Measurements from ENCODE around the gene RAC3. TPM values are rescaled to one million over a fixed set of nuclear protein-coding genes. Genes with fewer than 3 reads are reported as not detected.

Gene RAC3
- 46.6 and 47.7 TPM in 2 replicates for total RNA-seq

GRCh38 chr17:82031303-82031884 lies at the start of gene RAC3:
Gene RAC3, plus strand, starts transcription at chr17:82031678. Its CDS starts 84 bp downstream, at chr17:82031762.

DNA sequence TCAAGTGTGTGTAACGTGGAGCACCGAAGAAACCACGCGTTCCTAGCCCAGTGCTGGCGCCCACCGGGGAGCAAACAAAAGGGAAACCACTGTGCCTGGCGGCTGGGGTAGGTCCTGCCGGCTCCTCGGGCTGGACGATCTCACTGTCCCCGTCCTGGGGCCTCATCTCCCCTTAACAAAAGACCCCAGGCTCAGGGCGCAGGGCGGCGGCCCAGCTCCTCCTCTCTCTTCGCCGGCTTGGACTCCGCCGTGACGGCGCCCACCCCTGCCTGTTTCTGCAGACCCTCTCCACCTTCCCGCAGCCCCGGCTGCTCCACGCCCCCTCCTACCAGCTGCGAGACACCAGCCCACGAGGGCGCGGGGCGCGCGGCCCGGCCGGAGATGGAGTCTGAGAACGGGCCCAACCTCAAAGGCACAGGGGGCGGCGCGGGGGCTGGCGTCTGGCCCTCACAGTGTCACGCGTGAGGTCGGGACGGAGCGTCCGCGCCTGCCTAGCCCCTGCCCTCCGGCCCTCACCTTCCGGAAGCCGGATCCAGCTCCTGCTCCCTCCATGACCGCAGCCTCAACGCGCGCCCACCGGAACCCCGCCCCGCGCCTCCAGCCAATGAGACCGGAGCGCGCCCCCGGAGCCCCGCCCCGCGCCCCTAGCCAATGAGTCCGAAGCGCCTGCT lies 9.0 kb upstream of the RAC3 start, which contains the start of gene CENPX:
Gene CENPX, minus strand, starts transcription at position 569 of the 671 bp plus-strand sequence. Its CDS starts 17 bp downstream, at position 552.

GRCh38 chr17:82022981-82023446 lies 8.5 kb upstream of the RAC3 start, which contains the start of gene LRRC45:
Gene LRRC45, plus strand, starts transcription at chr17:82023305. Its CDS starts 339 bp downstream, at chr17:82023644.

DNA sequence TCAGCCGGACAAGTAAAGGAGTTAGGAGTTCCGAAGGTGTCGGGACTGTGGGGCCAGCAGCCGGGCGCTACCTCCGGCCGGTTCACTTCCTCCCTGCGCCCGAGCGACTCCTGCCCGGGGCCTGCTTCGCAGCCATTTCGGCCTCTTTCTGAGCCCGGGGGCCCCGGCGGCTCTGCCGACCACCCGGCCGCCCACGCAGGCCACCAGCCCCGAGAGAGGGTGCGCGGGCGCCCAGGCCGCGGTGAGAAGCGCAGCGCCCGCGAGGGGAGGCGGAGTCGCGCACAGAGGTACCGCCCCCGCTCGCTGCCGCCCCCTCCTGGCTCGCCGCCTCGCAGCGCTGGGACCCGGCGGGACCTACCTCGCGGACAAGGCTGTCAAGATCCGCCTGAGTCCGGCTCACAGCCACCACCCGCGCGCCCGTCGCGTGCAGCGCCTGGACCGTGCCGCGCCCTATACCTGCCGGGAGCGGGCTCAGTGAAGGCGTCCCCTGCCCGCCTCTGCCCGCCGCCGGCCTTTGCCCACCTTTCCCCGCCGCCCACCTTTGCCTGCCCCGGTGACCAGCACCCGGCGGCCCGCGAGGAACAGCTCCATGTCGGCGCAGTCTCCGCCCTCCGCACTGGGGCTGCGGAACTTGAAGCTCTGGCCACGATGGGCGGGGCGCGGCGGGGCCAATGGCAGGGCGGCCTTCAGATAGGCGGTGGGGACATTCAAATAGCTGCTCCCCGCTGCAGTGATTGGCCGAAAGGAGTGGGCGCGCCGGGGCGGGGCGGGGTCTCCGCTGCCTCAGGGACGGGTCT lies 5.8 kb downstream of the RAC3 start, which contains the start of gene DCXR:
Gene DCXR, minus strand, starts transcription at position 606 of the 797 bp plus-strand sequence. Its CDS starts 15 bp downstream, at position 591.

GRCh38 chr17:82051776-82052637 lies 20.5 kb downstream of the RAC3 start, which contains the start of the genes GPS1 and RFNG:
Gene GPS1, plus strand, starts transcription at chr17:82051898. Its CDS starts 34 bp downstream, at chr17:82051932.
Gene RFNG, minus strand, starts transcription at chr17:82051811. Its CDS starts 45 bp downstream, at chr17:82051766.

GRCh38 chr17:82065638-82066303 lies 34.3 kb downstream of the RAC3 start, which contains the start of gene DUS1L:
Gene DUS1L, minus strand, starts transcription at chr17:82065804. Its CDS starts 745 bp downstream, at chr17:82065059.

Other genes starting within 250 kb of the RAC3 start
- gene GCGR, start 227.5 kb upstream of the RAC3 start, total RNA-seq, result not detected in 2 replicates
- 54.0 and 72.8 TPM in 2 replicates for gene MCRIP1, start 198.4 kb upstream of the RAC3 start, total RNA-seq
- gene PPP1R27, start 196.6 kb upstream of the RAC3 start, total RNA-seq, result not detected in 2 replicates
- 1,696 and 1,977 TPM in 2 replicates for gene P4HB, start 171.1 kb upstream of the RAC3 start, total RNA-seq
- gene ARHGDIA, start 160.3 kb upstream of the RAC3 start, total RNA-seq, result 274 and 312 TPM in 2 replicates
- 109 and 236 TPM in 2 replicates for gene ALYREF, start 140.1 kb upstream of the RAC3 start, total RNA-seq
- 256 and 274 TPM in 2 replicates for gene ANAPC11, start 140.0 kb upstream of the RAC3 start, total RNA-seq
- 3.4 and 3.6 TPM in 2 replicates for gene NPB, start 129.4 kb upstream of the RAC3 start, total RNA-seq
- 74.0 and 100 TPM in 2 replicates for gene PCYT2, start 120.3 kb upstream of the RAC3 start, total RNA-seq
- 14.7 and 22.4 TPM in 2 replicates for gene SIRT7, start 113.5 kb upstream of the RAC3 start, total RNA-seq
- 10.7 and 15.5 TPM in 2 replicates for gene MAFG, start 103.9 kb upstream of the RAC3 start, total RNA-seq
- 97.9 and 121 TPM in 2 replicates for gene PYCR1, start 94.4 kb upstream of the RAC3 start, total RNA-seq
- gene MYADML2, start 84.4 kb upstream of the RAC3 start, total RNA-seq, result not detected in 2 replicates
- gene NOTUM, start 70.5 kb upstream of the RAC3 start, total RNA-seq, result not detected in 2 replicates
- 10.5 and 11.1 TPM in 2 replicates for gene ASPSCR1, start 54.0 kb upstream of the RAC3 start, total RNA-seq
- 69.0 and 245 TPM in 2 replicates for gene CENPX, start 8.8 kb upstream of the RAC3 start, total RNA-seq
- 6.7 and 20.9 TPM in 2 replicates for gene LRRC45, start 8.4 kb upstream of the RAC3 start, total RNA-seq
- gene DCXR, start 6.0 kb downstream of the RAC3 start, total RNA-seq, result 118 and 135 TPM in 2 replicates
- 46.4 and 50.3 TPM in 2 replicates for gene RFNG, start 20.1 kb downstream of the RAC3 start, total RNA-seq
- gene GPS1, start 20.2 kb downstream of the RAC3 start, total RNA-seq, result 96.7 and 124 TPM in 2 replicates
- gene DUS1L, start 34.1 kb downstream of the RAC3 start, total RNA-seq, result 68.9 and 80.2 TPM in 2 replicates
- 292 and 401 TPM in 2 replicates for gene FASN, start 66.6 kb downstream of the RAC3 start, total RNA-seq
- gene CCDC57, start 181.2 kb downstream of the RAC3 start, total RNA-seq, result 9.4 and 13.4 TPM in 2 replicates
- 166 and 252 TPM in 2 replicates for gene SLC16A3, start 197.4 kb downstream of the RAC3 start, total RNA-seq
- gene CSNK1D, start 242.0 kb downstream of the RAC3 start, total RNA-seq, result 35.0 and 53.3 TPM in 2 replicates

Measured in hair follicular keratinocyte (primary cell).